HFF-Myc (cell line): ENCODE data around the gene ILDR1.

Experiments
- DNase-seq: peaks from one replicate; pipeline ENCODE4 v3.0.0-alpha.2; 2011; ENCODE audit warnings: low read depth; ENCODE audit errors: extremely low read depth
- H3K4me3 ChIP-seq: replicated peaks from 2 replicates; pipeline ENCODE4 v1.5.1; 2011; ENCODE audit warnings: low read depth, mild to moderate bottlenecking, control low read depth, low read length
- TF ChIP-seq, protein P1 (sequence below): IDR thresholded peaks from 2 replicates; pipeline ENCODE4 v1.5.1; 2012; ENCODE audit warnings: mild to moderate bottlenecking, low read depth, low read length, control low read depth; ENCODE audit errors: missing control alignments

Gene ILDR1

DNA sequence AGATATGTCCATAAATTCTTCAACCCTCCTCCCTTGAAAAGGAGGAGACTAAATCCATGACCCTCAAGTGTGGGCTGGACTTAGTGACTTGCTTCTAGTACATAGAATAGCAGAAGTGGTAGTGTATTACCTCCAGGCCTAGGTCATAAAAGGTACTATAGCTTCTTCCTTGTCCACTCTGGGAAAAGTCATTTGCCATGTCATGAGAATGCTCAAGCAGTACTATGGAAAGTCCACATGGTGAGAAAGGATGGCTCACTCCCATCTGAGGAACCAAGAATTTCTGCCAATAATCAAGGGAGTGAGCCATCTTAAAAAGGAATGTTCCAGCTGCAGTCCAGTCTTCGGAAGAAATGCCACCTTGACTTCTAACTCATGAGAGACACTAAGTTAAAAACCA, 10.5 kb upstream of the ILDR1 start:
- H3K4me3 ChIP-seq = no peak overlapping the region
- TF ChIP-seq, protein P1, sequence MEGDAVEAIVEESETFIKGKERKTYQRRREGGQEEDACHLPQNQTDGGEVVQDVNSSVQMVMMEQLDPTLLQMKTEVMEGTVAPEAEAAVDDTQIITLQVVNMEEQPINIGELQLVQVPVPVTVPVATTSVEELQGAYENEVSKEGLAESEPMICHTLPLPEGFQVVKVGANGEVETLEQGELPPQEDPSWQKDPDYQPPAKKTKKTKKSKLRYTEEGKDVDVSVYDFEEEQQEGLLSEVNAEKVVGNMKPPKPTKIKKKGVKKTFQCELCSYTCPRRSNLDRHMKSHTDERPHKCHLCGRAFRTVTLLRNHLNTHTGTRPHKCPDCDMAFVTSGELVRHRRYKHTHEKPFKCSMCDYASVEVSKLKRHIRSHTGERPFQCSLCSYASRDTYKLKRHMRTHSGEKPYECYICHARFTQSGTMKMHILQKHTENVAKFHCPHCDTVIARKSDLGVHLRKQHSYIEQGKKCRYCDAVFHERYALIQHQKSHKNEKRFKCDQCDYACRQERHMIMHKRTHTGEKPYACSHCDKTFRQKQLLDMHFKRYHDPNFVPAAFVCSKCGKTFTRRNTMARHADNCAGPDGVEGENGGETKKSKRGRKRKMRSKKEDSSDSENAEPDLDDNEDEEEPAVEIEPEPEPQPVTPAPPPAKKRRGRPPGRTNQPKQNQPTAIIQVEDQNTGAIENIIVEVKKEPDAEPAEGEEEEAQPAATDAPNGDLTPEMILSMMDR = no peak
- DNase-seq = no peak

DNA sequence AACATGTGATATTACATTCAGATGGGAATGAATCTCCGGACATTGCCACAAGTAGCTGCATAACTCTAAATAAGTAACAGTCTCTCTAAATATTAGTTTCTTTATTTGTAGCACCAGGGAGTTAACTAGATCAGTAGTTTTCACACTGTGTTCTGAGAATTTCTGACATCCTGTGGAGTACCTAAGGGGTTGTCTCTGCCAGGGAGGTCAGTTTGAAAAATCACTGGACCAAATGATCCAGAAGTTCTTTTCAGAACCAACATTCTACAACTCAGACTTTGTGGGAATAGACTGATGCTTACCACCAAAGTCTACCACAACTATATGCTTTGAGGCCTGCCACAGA, 9.0 kb upstream of the ILDR1 start:
- TF ChIP-seq, protein P1 = no peak
- DNase-seq = no peak
- no peak overlapping the region for H3K4me3 ChIP-seq

DNA sequence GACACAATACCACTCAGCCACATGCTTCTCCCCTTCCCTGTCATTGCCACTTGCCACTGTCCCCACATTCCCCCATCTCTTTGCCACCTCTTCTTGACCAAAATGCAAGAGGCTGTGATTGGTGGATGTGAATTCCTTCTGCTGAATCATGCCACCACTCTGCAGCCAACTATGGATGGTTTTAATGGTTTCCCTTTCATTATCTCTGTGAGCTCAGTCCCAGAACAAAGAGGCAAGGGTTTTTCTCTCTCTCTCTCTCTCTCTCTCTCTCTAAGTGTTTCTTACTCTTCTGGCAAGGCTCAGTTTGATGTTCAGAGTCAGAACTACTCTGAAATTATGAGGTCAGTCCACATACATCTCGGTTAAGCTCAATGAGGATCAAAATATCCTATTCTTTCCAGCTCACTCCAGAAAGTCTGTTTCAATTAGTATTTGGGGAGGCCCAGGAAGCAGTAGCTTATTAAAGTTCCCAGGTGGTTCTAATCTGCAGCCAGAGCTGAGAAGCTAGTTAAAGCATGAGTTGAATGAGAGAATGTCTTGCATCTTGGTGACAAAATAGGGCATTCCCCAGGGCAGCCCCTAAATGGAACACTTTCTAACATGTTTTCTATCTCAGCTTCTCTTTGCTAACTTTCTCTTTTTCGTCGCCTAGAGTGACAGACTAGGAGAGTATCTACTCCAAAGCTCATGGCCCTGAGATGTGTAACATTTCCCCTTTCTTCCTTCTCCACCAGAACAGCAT, 8.5 kb upstream of the ILDR1 start:
- DNase-seq = peak; percentile 3
- TF ChIP-seq, protein P1 = no peak
- no peak overlapping the region for H3K4me3 ChIP-seq

DNA sequence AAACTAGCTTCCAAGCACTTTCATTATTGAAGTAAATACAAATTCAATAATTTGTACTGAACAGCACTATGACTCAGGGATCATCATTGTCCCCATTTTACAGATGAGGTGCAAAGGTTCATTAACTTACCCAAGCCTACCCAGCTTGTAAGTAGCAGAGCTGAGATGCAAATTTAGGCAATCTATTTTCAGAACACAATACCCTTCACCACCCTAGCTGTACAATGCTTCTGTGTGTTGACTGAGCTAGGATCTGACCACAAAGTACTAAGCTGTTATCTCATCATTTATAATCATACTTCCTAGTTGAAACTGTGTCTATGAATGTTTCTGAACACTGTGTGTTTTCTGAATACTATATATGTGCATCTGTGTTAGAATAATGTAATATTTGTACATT, 3.2 kb upstream of the ILDR1 start:
- DNase-seq = no peak
- H3K4me3 ChIP-seq = no peak overlapping the region
- TF ChIP-seq, protein P1 = no peak

DNA sequence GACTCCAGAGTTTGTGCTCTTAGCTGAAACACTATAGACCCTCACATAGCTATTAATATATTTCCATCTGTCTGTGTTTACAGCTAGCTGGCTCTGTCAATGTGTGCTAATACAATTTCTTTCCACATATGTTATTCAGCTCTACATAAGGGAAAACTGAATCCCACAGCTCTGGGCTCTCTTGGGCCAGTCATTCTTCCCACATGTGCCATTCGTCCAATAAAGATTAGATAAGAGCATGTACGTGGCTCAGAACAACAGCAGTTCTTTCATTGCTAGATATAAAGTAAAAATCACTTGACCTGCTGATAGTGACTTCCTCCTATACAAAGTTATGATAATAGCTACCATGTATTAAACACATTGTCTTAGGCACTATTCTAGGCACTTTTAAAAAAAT, 2.8 kb upstream of the ILDR1 start:
- TF ChIP-seq, protein P1 = no peak
- no peak for DNase-seq
- no peak overlapping the region for H3K4me3 ChIP-seq

DNA sequence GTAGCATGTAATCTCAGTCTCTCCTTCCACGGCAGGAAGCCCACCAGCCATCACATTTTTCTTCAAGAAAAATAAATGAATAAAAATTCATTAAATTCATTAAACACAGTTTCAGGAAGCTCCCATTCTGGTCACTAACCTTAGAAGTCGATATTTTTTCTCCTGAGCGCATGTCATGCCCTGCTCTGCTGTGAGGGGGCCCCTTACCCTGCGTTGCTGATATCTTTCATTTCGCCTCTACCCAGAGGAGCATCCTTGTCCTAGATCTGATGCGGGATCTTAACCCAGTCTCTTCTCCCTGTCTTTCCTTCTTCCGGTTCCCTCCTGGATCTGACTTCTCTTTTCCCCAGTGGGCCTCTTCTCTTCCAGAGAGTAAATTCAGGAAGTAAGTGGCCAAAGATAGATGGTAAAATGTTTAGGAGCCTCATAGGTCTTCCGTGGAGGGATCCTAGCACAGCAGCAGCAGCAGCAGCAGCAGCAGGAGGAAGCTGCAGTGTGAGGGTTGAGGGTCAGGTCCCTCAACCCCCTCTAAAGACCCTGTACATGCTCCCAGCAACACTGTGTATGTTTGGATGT, 1.4 kb upstream of the ILDR1 start:
- no peak overlapping the region for H3K4me3 ChIP-seq
- TF ChIP-seq, protein P1 = no peak
- DNase-seq = no peak
